Gastroesophageal sphincter (tissue), 3 donors: ENCODE measurements around the gene PLPPR3.

Experiments
- CTCF ChIP-seq, 4 experiments: fragments of 200-600 bp in 2 of 4; fragments of 450-650 bp in 2 of 4; sonication (generic) in 1 of 4; IDR thresholded peaks; one replicate each; pipeline ENCODE4 v1.5.1; 2017 to 2019; ENCODE audit warnings: antibody characterized with exemption in 4 of 4, mild to moderate bottlenecking in 2 of 4, moderate library complexity in 2 of 4
- EP300 ChIP-seq: sonication (generic); formaldehyde crosslinking; IDR thresholded peaks from one replicate; pipeline ENCODE4 v1.6.1; 2017; ENCODE audit warnings: antibody characterized with exemption, mild to moderate bottlenecking
- POLR2A ChIP-seq, 2 donors: fragments of 450-650 bp; IDR thresholded peaks; one replicate each; pipeline ENCODE4 v1.6.1; 2017; ENCODE audit warnings: antibody characterized with exemption in 2 of 2, mild to moderate bottlenecking in 2 of 2, moderate library complexity in 1 of 2
- POLR2AphosphoS5 ChIP-seq: sonication (generic); formaldehyde crosslinking; IDR thresholded peaks from one replicate; pipeline ENCODE4 v1.6.1; 2017; ENCODE audit warnings: antibody characterized with exemption

GRCh38 chr19:763181-763580 lies 58.6 kb downstream of the PLPPR3 start:
- TF ChIP-seq POLR2A (IDR thresholded peaks at IDR 0.05): no peak
- TF ChIP-seq CTCF (IDR thresholded peaks at IDR 0.05): no peak
- no peak for TF ChIP-seq POLR2AphosphoS5
- no peak for TF ChIP-seq EP300
